ENCODE measurements around the gene ALKBH8.
"Not testable (repeated sequence)": the region's sequence is repeated elsewhere in the genome, so short reads cannot be mapped to it uniquely, and the experiment has no call there.

ALKBH8 gene

DNA sequence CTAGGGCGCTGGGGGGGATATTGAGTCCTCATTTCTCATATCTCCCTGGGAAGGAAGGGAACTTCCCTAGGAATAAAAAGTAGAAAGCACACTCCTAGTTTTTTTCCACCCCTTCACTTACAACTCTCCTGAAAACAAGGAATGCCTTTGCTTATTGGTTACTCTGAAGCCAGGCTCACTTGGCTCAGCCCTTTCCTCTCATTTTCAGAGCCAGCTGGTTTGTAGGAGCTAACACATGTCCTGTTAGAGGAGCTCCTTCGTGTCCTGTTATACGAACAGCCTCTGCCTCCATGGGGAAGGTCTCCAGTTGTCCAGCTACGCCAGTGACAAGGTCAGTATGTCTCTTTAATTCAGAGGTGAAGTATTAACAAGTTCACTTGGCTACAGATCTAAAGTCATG is 17.6 kb downstream of the ALKBH8 start:
- TF ChIP-seq FOXP2 (optimal IDR thresholded peaks at IDR 0.05; ENCODE audit: control extremely low read depth, extremely low read length, insufficient read depth), result no peak
- no peak for TF ChIP-seq EZH2 (IDR thresholded peaks at IDR 0.05)
- no peak for TF ChIP-seq POLR2AphosphoS5 (IDR thresholded peaks at IDR 0.05; ENCODE audit: borderline replicate concordance, low read depth, low read length)
- Histone ChIP-seq H3K4me3 (no peak overlapping the region), H3K27ac (no peak overlapping the region), H3K36me3 (ENCODE audit: insufficient read depth, low read length) (peaks cover 16% of the 10 kb centered on the region), H3K9ac (ENCODE audit: insufficient read length) (no peak overlapping the region), H3K9me3 (ENCODE audit: low read depth, low read length) (no peaks in the 10 kb centered on the region)
- no peak for DNase-seq (ENCODE audit: low read depth, low spot score)

DNA sequence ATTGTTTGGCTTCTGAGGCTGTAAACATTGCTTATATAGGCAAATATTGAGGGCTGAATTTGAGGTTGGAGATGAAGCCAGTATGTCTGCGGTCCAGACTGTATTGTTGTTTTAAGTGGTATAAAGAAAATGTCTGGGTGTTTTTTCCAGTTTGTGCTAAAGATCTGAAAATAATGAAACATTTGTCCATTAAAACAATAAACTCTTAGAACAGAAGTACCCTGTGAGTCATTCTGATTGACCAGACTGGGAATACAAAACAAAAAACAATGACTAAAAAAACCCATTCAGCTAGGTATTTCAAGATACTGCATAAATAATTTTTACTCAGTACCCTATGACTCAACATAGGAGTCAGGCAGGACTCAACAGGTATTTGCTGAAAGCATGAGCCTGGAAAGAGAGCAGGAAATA is 20.4 kb downstream of the ALKBH8 start:
- Histone ChIP-seq H3K4me3 (no peak overlapping the region), H3K9ac (ENCODE audit: insufficient read length) (no peak overlapping the region), H3K36me3 (ENCODE audit: insufficient read depth, low read length) (peaks cover 4% of the 10 kb centered on the region; the same call in 1 of the 2 replicates), H3K9me3 (ENCODE audit: low read depth, low read length) (no peaks in the 10 kb centered on the region), H3K27ac (no peak overlapping the region)
- TF ChIP-seq POLR2AphosphoS5 (IDR thresholded peaks at IDR 0.05; ENCODE audit: borderline replicate concordance, low read depth, low read length), result no peak
- TF ChIP-seq FOXP2 (optimal IDR thresholded peaks at IDR 0.05; ENCODE audit: control extremely low read depth, extremely low read length, insufficient read depth), result no peak
- no peak for TF ChIP-seq EZH2 (IDR thresholded peaks at IDR 0.05)
- DNase-seq (ENCODE audit: low read depth, low spot score), result no peak

DNA sequence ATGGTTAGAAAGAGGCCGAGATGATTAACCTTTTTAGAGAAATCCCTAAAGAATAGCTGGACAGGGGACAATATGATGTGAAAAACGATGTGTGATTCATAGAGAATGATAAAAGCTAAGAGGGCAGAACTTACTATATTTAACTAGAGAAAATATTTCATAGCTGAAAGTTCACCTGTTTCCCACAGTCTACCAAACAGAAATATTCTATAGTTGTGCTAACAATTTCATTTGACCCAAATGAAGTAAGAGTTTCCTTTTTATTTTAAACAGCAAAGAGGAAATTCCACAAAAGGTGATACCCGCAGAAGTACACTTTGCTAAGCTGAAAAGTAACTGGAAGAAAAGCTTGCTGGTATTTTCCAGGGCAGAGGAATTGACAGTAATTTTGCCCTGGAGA is 26.7 kb downstream of the ALKBH8 start:
- Histone ChIP-seq H3K9ac (ENCODE audit: insufficient read length) (no peak overlapping the region), H3K36me3 (ENCODE audit: insufficient read depth, low read length) (peaks cover 4% of the 10 kb centered on the region; the same call in 1 of the 2 replicates), H3K9me3 (ENCODE audit: low read depth, low read length) (no peaks in the 10 kb centered on the region), H3K4me3 (no peak overlapping the region), H3K27ac (no peak overlapping the region)
- no peak for DNase-seq (ENCODE audit: low read depth, low spot score)
- TF ChIP-seq FOXP2 (optimal IDR thresholded peaks at IDR 0.05; ENCODE audit: control extremely low read depth, extremely low read length, insufficient read depth), result no peak
- no peak for TF ChIP-seq POLR2AphosphoS5 (IDR thresholded peaks at IDR 0.05; ENCODE audit: borderline replicate concordance, low read depth, low read length)
- no peak for TF ChIP-seq EZH2 (IDR thresholded peaks at IDR 0.05)

DNA sequence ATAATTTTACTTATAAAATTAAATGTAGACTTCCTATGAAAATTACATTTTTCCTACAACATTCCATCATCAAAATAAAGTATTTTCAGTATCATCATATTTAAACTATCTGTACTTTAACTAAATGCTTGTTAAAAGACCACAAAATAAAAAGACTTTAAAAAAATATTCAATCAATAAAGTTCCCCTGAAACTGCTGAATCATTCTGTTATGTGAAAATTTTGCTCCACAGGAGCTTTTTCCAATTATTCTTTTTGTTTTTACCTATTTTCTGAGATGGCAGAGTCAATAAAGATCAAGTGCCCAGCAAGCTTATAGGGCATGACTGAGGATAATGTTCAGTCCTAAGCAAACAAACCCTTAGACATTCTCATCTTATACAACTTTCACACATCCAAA is 27.3 kb downstream of the ALKBH8 start:
- DNase-seq (ENCODE audit: low read depth, low spot score), result no peak
- Histone ChIP-seq H3K9me3 (ENCODE audit: low read depth, low read length) (no peaks in the 10 kb centered on the region), H3K27ac (no peak overlapping the region), H3K9ac (ENCODE audit: insufficient read length) (no peak overlapping the region), H3K36me3 (ENCODE audit: insufficient read depth, low read length) (peaks cover 4% of the 10 kb centered on the region; the same call in 1 of the 2 replicates), H3K4me3 (no peak overlapping the region)
- TF ChIP-seq EZH2 (IDR thresholded peaks at IDR 0.05) (no peak), POLR2AphosphoS5 (IDR thresholded peaks at IDR 0.05; ENCODE audit: borderline replicate concordance, low read depth, low read length) (no peak), FOXP2 (optimal IDR thresholded peaks at IDR 0.05; ENCODE audit: control extremely low read depth, extremely low read length, insufficient read depth) (no peak)

DNA sequence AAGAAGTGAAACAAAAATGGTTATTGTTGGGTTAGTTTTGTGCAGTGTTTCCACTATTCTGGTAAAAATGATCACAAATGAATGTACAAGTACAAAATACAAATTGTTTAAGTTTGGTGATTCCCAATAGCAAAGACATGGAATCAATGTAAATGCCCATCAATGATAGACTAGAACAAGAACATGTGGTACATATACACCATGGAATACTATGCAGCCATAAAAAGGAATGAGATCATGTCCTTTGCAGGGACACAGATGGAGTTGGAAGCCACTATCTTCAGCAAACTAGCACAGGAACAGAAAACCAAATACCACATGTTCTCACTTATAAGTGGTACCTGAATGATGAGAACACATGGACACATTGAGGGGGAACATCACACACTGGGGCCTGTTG is 28.4 kb downstream of the ALKBH8 start:
- H3K36me3 ChIP-seq (ENCODE audit: insufficient read depth, low read length); H3K27ac ChIP-seq; H3K9me3 ChIP-seq (ENCODE audit: low read depth, low read length); DNase-seq (ENCODE audit: low read depth, low spot score); H3K4me3 ChIP-seq; H3K9ac ChIP-seq (ENCODE audit: insufficient read length): not testable (repeated sequence)

DNA sequence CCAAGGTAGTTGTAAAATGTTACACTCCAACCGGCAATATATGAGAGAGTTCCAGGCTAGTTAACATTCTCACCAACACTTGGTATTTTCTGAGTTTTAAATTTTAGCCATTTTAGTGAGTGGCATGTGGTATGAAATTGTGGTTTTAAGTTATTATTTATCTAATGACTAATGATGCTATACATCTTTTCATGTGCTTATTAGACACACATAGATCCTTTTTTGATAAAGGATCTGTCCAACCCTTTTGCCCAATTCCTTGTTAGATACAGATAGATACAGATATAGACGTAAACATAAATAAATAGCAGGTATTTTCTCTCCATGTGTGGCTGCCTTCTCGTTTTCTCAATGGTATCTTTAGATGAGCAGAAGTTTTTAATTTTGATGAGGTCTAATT is 39.3 kb downstream of the ALKBH8 start:
- H3K27ac ChIP-seq, result no peak overlapping the region
- H3K36me3 ChIP-seq (ENCODE audit: insufficient read depth, low read length), result 0 out of 2 replicates have a peak, but pooled peaks cover 13% of the 10 kb centered on the region
- no peak overlapping the region for H3K4me3 ChIP-seq
- no peaks in the 10 kb centered on the region for H3K9me3 ChIP-seq (ENCODE audit: low read depth, low read length)
- H3K9ac ChIP-seq (ENCODE audit: insufficient read length), result no peak overlapping the region
- TF ChIP-seq EZH2 (IDR thresholded peaks at IDR 0.05) (no peak), FOXP2 (optimal IDR thresholded peaks at IDR 0.05; ENCODE audit: control extremely low read depth, extremely low read length, insufficient read depth) (no peak), POLR2AphosphoS5 (IDR thresholded peaks at IDR 0.05; ENCODE audit: borderline replicate concordance, low read depth, low read length) (no peak)
- no peak for DNase-seq (ENCODE audit: low read depth, low spot score)

DNA sequence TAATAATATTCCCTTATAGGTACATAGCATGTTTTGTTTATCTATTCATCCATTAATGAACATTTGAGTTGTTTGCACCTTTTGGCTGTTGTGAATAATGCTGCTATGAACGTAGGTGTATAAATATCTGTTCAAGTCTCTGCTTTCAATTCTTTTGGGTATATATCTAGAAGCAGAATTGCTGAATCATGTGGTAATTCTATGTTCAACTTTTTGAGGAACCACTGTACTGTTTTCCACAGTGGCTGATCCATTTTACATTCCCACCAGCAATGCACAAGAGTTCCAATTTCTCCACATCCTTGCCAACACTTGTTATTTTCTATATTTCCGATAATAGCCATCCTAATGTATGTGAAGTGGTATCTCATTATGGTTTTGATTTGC is 56.7 kb downstream of the ALKBH8 start:
- H3K9ac ChIP-seq (ENCODE audit: insufficient read length), result no peak overlapping the region
- H3K4me3 ChIP-seq, result no peak overlapping the region
- H3K9me3 ChIP-seq (ENCODE audit: low read depth, low read length), result no peaks in the 10 kb centered on the region
- TF ChIP-seq EZH2 (IDR thresholded peaks at IDR 0.05) (no peak), POLR2AphosphoS5 (IDR thresholded peaks at IDR 0.05; ENCODE audit: borderline replicate concordance, low read depth, low read length) (no peak), FOXP2 (optimal IDR thresholded peaks at IDR 0.05; ENCODE audit: control extremely low read depth, extremely low read length, insufficient read depth) (no peak)
- H3K27ac ChIP-seq, result no peak overlapping the region
- peaks cover 10% of the 10 kb centered on the region for H3K36me3 ChIP-seq (ENCODE audit: insufficient read depth, low read length)
- no peak for DNase-seq (ENCODE audit: low read depth, low spot score)

DNA sequence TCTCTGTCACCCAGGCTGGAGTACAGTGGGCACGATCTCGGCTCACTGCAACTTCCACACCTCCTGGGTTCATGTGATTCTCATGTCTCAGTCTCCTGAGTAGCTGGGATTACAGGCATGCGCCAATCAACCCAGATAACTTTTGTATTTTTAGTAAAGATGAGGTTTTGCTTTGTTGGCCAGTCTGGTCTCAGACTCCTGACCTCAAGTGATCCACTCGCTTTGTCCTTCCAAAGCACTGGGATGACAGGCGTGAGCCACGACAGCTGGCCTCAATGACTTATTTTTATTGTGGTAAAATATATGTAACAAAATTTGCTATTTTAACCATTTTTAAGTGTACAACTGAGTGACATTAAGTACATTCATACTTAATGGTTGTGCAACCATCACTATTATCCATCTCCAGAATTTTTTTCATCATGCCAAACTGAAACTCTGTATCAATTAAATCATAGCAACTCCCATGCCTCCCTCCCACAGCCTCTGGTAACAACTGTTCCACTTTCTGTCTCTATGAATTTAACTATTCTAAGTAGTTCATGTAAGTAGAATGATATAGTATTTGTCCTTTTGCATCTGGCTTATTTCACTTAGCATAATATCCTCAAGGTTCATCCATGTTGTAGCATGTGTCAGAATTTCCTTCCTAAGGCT is 57.2 kb downstream of the ALKBH8 start:
- TF ChIP-seq POLR2AphosphoS5 (IDR thresholded peaks at IDR 0.05; ENCODE audit: borderline replicate concordance, low read depth, low read length) (no peak), EZH2 (IDR thresholded peaks at IDR 0.05) (no peak), FOXP2 (optimal IDR thresholded peaks at IDR 0.05; ENCODE audit: control extremely low read depth, extremely low read length, insufficient read depth) (no peak)
- Histone ChIP-seq H3K27ac (no peak overlapping the region), H3K4me3 (no peak overlapping the region), H3K9ac (ENCODE audit: insufficient read length) (no peak overlapping the region), H3K36me3 (ENCODE audit: insufficient read depth, low read length) (peaks cover 15% of the 10 kb centered on the region), H3K9me3 (ENCODE audit: low read depth, low read length) (no peaks in the 10 kb centered on the region)
- no peak for DNase-seq (ENCODE audit: low read depth, low spot score)

DNA sequence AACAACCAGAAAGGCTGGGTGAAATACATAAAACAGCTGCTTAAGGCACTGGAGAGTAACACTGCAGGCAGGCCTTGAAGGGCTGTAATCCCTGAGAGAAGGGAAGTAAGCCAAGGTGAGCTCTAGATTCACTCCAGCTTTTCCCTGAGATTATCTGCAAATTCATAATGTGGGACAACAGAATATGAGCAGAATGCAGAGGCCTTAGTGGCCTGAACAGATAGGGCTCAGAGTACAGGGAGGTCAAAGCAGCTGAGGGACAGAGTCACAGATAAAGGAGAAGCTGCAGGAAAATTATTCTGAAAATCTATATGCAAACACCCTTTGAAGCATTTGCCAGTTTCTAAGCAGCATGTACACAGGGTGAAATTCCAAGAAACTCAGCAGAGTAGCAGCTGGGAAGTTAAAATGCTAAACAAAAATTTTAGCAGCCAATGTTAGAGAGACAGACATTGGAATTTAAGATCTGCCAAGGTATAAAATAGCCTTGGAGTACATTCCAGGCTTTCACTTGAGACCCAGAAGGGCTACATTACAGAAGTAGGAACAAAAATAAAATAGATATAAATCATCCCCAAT is 59.8 kb downstream of the ALKBH8 start:
- Histone ChIP-seq H3K27ac (no peak overlapping the region), H3K4me3 (no peak overlapping the region), H3K9me3 (ENCODE audit: low read depth, low read length) (0 out of 2 replicates have a peak, but pooled peaks cover 2% of the 10 kb centered on the region), H3K36me3 (ENCODE audit: insufficient read depth, low read length) (peaks cover 30% of the 10 kb centered on the region), H3K9ac (ENCODE audit: insufficient read length) (no peak overlapping the region)
- no peak for DNase-seq (ENCODE audit: low read depth, low spot score)
- no peak for TF ChIP-seq FOXP2 (optimal IDR thresholded peaks at IDR 0.05; ENCODE audit: control extremely low read depth, extremely low read length, insufficient read depth)
- no peak for TF ChIP-seq EZH2 (IDR thresholded peaks at IDR 0.05)
- TF ChIP-seq POLR2AphosphoS5 (IDR thresholded peaks at IDR 0.05; ENCODE audit: borderline replicate concordance, low read depth, low read length), result no peak

Measured in SK-N-MC (cell line).